ENCODE results near the gene NCK2.

NCK2 gene

GRCh38 chr2:105739426-105739825, 5.3 kb upstream of the NCK2 start:
- DNase-seq (ENCODE audit: low read depth, low spot score) = no peak
- H3K4me3 ChIP-seq (ENCODE audit: low read depth, low read length) = no peak overlapping the region
- no peak for TF ChIP-seq CTCF (IDR thresholded peaks at IDR 0.05; ENCODE audit: low read depth, low read length)
- in situ Hi-C loops (cut with HindIII; ENCODE audit: low sequenced_read_pairs) = no loop called here

- no peak for DNase-seq (ENCODE audit: low read depth, low spot score)
- no peak overlapping the region for H3K4me3 ChIP-seq (ENCODE audit: low read depth, low read length)
- TF ChIP-seq CTCF (IDR thresholded peaks at IDR 0.05; ENCODE audit: low read depth, low read length) = no peak
- in situ Hi-C loops (cut with HindIII; ENCODE audit: low sequenced_read_pairs) = no loop called here
These were observed 4.7 kb upstream of the NCK2 start for GRCh38 chr2:105739944-105740530.

- no peak for TF ChIP-seq CTCF (IDR thresholded peaks at IDR 0.05; ENCODE audit: low read depth, low read length)
- in situ Hi-C loops (cut with HindIII; ENCODE audit: low sequenced_read_pairs) = no loop called here
- no peak for DNase-seq (ENCODE audit: low read depth, low spot score)
- no peak overlapping the region for H3K4me3 ChIP-seq (ENCODE audit: low read depth, low read length)
These were observed 3.5 kb upstream of the NCK2 start for GRCh38 chr2:105741174-105741573.

- no peak overlapping the region for H3K4me3 ChIP-seq (ENCODE audit: low read depth, low read length)
- no peak for DNase-seq (ENCODE audit: low read depth, low spot score)
- in situ Hi-C loops (cut with HindIII; ENCODE audit: low sequenced_read_pairs) = no loop called here
- TF ChIP-seq CTCF (IDR thresholded peaks at IDR 0.05; ENCODE audit: low read depth, low read length) = no peak
These were observed 3.1 kb upstream of the NCK2 start for GRCh38 chr2:105741617-105742016.

- in situ Hi-C loops (cut with HindIII; ENCODE audit: low sequenced_read_pairs) = no loop called here
- no peak for TF ChIP-seq CTCF (IDR thresholded peaks at IDR 0.05; ENCODE audit: low read depth, low read length)
- peak; percentile 27 for DNase-seq (ENCODE audit: low read depth, low spot score)
- H3K4me3 ChIP-seq (ENCODE audit: low read depth, low read length) = peak overlapping the region; percentile 62
These were observed 412 bp upstream of the NCK2 start for GRCh38 chr2:105744091-105744908.

- DNase-seq (ENCODE audit: low read depth, low spot score) = no peak
- no peak for TF ChIP-seq CTCF (IDR thresholded peaks at IDR 0.05; ENCODE audit: low read depth, low read length)
- H3K4me3 ChIP-seq (ENCODE audit: low read depth, low read length) = peak overlapping the region; percentile 62
- in situ Hi-C loops (cut with HindIII; ENCODE audit: low sequenced_read_pairs) = no loop called here
These were observed 1.7 kb downstream of the NCK2 start for GRCh38 chr2:105746177-105747080.

Measured in astrocyte of the spinal cord (primary cell).